Osteocyte (in vitro differentiated cells): ENCODE data around the gene TMEM144. TPM values are rescaled to one million over a fixed set of nuclear protein-coding genes. Genes with fewer than 3 reads are reported as not detected.

Source experiments
- DNase-seq: peaks from one replicate; pipeline ENCODE4 v3.0.0; 2021; ENCODE audit warnings: mixed read lengths; ENCODE audit not compliant: unreplicated experiment; ENCODE audit errors: extremely low spot score
- H3K27ac Mint-ChIP-seq: one replicate; pipeline ENCODE4 v1.8.0; 2021; ENCODE audit warnings: mild to moderate bottlenecking, mixed read lengths; ENCODE audit not compliant: unreplicated experiment
- H3K27me3 Mint-ChIP-seq: one replicate; pipeline ENCODE4 v1.8.0; 2021; ENCODE audit warnings: mixed read lengths; ENCODE audit not compliant: unreplicated experiment
- H3K36me3 Mint-ChIP-seq: one replicate; pipeline ENCODE4 v1.8.0; 2021; ENCODE audit warnings: mixed read lengths; ENCODE audit not compliant: unreplicated experiment
- H3K4me1 Mint-ChIP-seq: one replicate; pipeline ENCODE4 v1.8.0; 2021; ENCODE audit warnings: mixed read lengths; ENCODE audit not compliant: unreplicated experiment
- H3K4me3 Mint-ChIP-seq: one replicate; pipeline ENCODE4 v1.8.0; 2021; ENCODE audit warnings: mild to moderate bottlenecking, moderate library complexity, mixed read lengths; ENCODE audit not compliant: unreplicated experiment
- H3K9me3 Mint-ChIP-seq: one replicate; pipeline ENCODE4 v1.8.0; 2021; ENCODE audit warnings: mixed read lengths; ENCODE audit not compliant: unreplicated experiment
- CTCF ChIP-seq: fragments of 200-600 bp; sonication (generic); IDR thresholded peaks from 2 replicates; pipeline ENCODE4 v1.5.0; 2021; ENCODE audit warnings: antibody characterized with exemption, mild to moderate bottlenecking, moderate library complexity
- total RNA-seq: library from RNA; stranded (reverse); gene quantifications from 2 replicates; pipeline ENCODE4 v1.2.1, GENCODE V29; 2021

TMEM144 gene
- total RNA-seq, 1 donor from 2014 or later = 1.7 TPM

GRCh38 chr4:158170691-158171561 lies 39.4 kb upstream of the TMEM144 start:
- Mint-ChIP-seq H3K36me3 (no peaks in the 10 kb centered on the region), H3K9me3 (no peaks in the 10 kb centered on the region), H3K27me3 (no peaks in the 10 kb centered on the region), H3K27ac (no peak overlapping the region), H3K4me3 (peak overlapping the region; percentile 33), H3K4me1 (peaks cover 19% of the 10 kb centered on the region)
- peak; percentile 36 for TF ChIP-seq CTCF
- no peak for DNase-seq

- H3K4me3 Mint-ChIP-seq = peak within 1 kb of the TSS; percentile 64
- peaks cover 19% of the 10 kb centered on the region for H3K4me1 Mint-ChIP-seq
- peak; percentile 87 for TF ChIP-seq CTCF
- peak within 1 kb of the TSS; percentile 15 for H3K27ac Mint-ChIP-seq
- no peaks in the 10 kb centered on the region for H3K36me3 Mint-ChIP-seq
- no peak for DNase-seq
- H3K27me3 Mint-ChIP-seq = no peaks in the 10 kb centered on the region
- no peaks in the 10 kb centered on the region for H3K9me3 Mint-ChIP-seq
These were observed 37.7 kb upstream of the TMEM144 start, which contains the start of gene GASK1B for GRCh38 chr4:158172261-158173258. TSS of gene GASK1B (minus strand) at chr4:158173025. CDS start at chr4:158171375, 1,650 bp downstream.

- no peaks in the 10 kb centered on the region for H3K27me3 Mint-ChIP-seq
- no peak overlapping the region for H3K27ac Mint-ChIP-seq
- no peak for TF ChIP-seq CTCF
- no peak overlapping the region for H3K4me3 Mint-ChIP-seq
- peaks cover 37% of the 10 kb centered on the region for H3K4me1 Mint-ChIP-seq
- no peaks in the 10 kb centered on the region for H3K36me3 Mint-ChIP-seq
- DNase-seq = no peak
- H3K9me3 Mint-ChIP-seq = no peaks in the 10 kb centered on the region
These were observed 34.2 kb upstream of the TMEM144 start for GRCh38 chr4:158176108-158176507.

- DNase-seq = no peak
- no peak overlapping the region for H3K4me3 Mint-ChIP-seq
- H3K9me3 Mint-ChIP-seq = no peaks in the 10 kb centered on the region
- no peak overlapping the region for H3K27ac Mint-ChIP-seq
- no peaks in the 10 kb centered on the region for H3K36me3 Mint-ChIP-seq
- peaks cover 38% of the 10 kb centered on the region for H3K4me1 Mint-ChIP-seq
- H3K27me3 Mint-ChIP-seq = no peaks in the 10 kb centered on the region
- no peak for TF ChIP-seq CTCF
These were observed 33.5 kb upstream of the TMEM144 start for GRCh38 chr4:158176776-158177175.
